HEK293 (cell line): Measurements from ENCODE around the gene SUPT5H.

Experiments
- BCL6B ChIP-seq: fragments of 450-650 bp; formaldehyde crosslinking; IDR thresholded peaks from 2 replicates; pipeline ENCODE4 v1.5.1; 2017; ENCODE audit warnings: missing biosample characterization, missing genetic modification characterization
- ELK4 ChIP-seq: IDR thresholded peaks from 2 replicates; pipeline ENCODE4 v1.6.1; 2011; ENCODE audit warnings: mild to moderate bottlenecking, low read depth, low read length, borderline replicate concordance
- GLIS2 ChIP-seq: fragments of 450-650 bp; formaldehyde crosslinking; IDR thresholded peaks from 2 replicates; pipeline ENCODE4 v1.5.1; 2016; ENCODE audit warnings: missing biosample characterization, missing genetic modification characterization
- KLF17 ChIP-seq: fragments of 450-650 bp; formaldehyde crosslinking; IDR thresholded peaks from 2 replicates; pipeline ENCODE4 v1.5.1; 2016; ENCODE audit warnings: missing biosample characterization, missing genetic modification characterization
- MEIS1 ChIP-seq: sonication (generic); formaldehyde crosslinking; IDR thresholded peaks from 2 replicates; pipeline ENCODE4 v1.8.1; 2022; ENCODE audit warnings: missing genetic modification reagents, mild to moderate bottlenecking, borderline replicate concordance
- MYNN ChIP-seq: fragments of 450-650 bp; formaldehyde crosslinking; IDR thresholded peaks from 2 replicates; pipeline ENCODE4 v1.5.1; 2016; ENCODE audit warnings: missing biosample characterization, missing genetic modification characterization, borderline replicate concordance
- PRDM6 ChIP-seq: fragments of 450-650 bp; formaldehyde crosslinking; IDR thresholded peaks from 2 replicates; pipeline ENCODE4 v1.5.1; 2017; ENCODE audit warnings: missing biosample characterization, missing genetic modification characterization
- SP2 ChIP-seq: fragments of 450-650 bp; formaldehyde crosslinking; IDR thresholded peaks from 2 replicates; pipeline ENCODE4 v1.5.1; 2016; ENCODE audit warnings: missing biosample characterization, missing genetic modification characterization
- YY2 ChIP-seq: fragments of 450-650 bp; formaldehyde crosslinking; IDR thresholded peaks from 2 replicates; pipeline ENCODE4 v1.5.1; 2016; ENCODE audit warnings: missing biosample characterization, missing genetic modification characterization
- ZBTB6 ChIP-seq: fragments of 450-650 bp; formaldehyde crosslinking; IDR thresholded peaks from 2 replicates; pipeline ENCODE4 v1.5.1; 2017; ENCODE audit warnings: missing biosample characterization, missing genetic modification characterization
- ZBTB8A ChIP-seq: fragments of 450-650 bp; formaldehyde crosslinking; IDR thresholded peaks from 2 replicates; pipeline ENCODE4 v1.5.1; 2016; ENCODE audit warnings: missing biosample characterization, missing genetic modification characterization
- ZFP41 ChIP-seq: fragments of 450-650 bp; formaldehyde crosslinking; IDR thresholded peaks from 2 replicates; pipeline ENCODE4 v1.5.1; 2016; ENCODE audit warnings: missing biosample characterization, missing genetic modification characterization, borderline replicate concordance
- ZNF133 ChIP-seq: fragments of 450-650 bp; formaldehyde crosslinking; IDR thresholded peaks from 2 replicates; pipeline ENCODE4 v1.5.1; 2016; ENCODE audit warnings: missing biosample characterization, missing genetic modification characterization
- ZNF148 ChIP-seq: fragments of 450-650 bp; formaldehyde crosslinking; IDR thresholded peaks from 2 replicates; pipeline ENCODE4 v1.5.0; 2017; ENCODE audit warnings: missing biosample characterization, missing genetic modification characterization, borderline replicate concordance
- ZNF202 ChIP-seq: fragments of 450-650 bp; formaldehyde crosslinking; IDR thresholded peaks from 2 replicates; pipeline ENCODE4 v1.5.1; 2016; ENCODE audit warnings: missing biosample characterization, missing genetic modification characterization, borderline replicate concordance
- ZNF214 ChIP-seq: fragments of 450-650 bp; formaldehyde crosslinking; IDR thresholded peaks from 2 replicates; pipeline ENCODE4 v1.5.1; 2017; ENCODE audit warnings: missing biosample characterization, mild to moderate bottlenecking, missing genetic modification characterization, borderline replicate concordance
- ZNF23 ChIP-seq: fragments of 450-650 bp; formaldehyde crosslinking; IDR thresholded peaks from 2 replicates; pipeline ENCODE4 v1.5.1; 2016; ENCODE audit warnings: missing biosample characterization, missing genetic modification characterization, borderline replicate concordance
- ZNF266 ChIP-seq: fragments of 450-650 bp; formaldehyde crosslinking; IDR thresholded peaks from 2 replicates; pipeline ENCODE4 v1.5.1; 2016; ENCODE audit warnings: missing biosample characterization, missing genetic modification characterization, low read depth
- ZNF366 ChIP-seq: fragments of 450-650 bp; formaldehyde crosslinking; conservative IDR thresholded peaks from 2 replicates; pipeline ENCODE4 v1.5.1; 2016; ENCODE audit warnings: missing biosample characterization, missing genetic modification characterization
- ZNF560 ChIP-seq: fragments of 450-650 bp; formaldehyde crosslinking; IDR thresholded peaks from 2 replicates; pipeline ENCODE4 v1.5.1; 2017; ENCODE audit warnings: missing biosample characterization, missing genetic modification characterization, borderline replicate concordance
- ZNF571 ChIP-seq: fragments of 450-650 bp; formaldehyde crosslinking; IDR thresholded peaks from 2 replicates; pipeline ENCODE4 v1.5.0; 2017; ENCODE audit warnings: missing biosample characterization, missing genetic modification characterization
- ZNF610 ChIP-seq: fragments of 450-650 bp; formaldehyde crosslinking; IDR thresholded peaks from 2 replicates; pipeline ENCODE4 v1.5.1; 2016; ENCODE audit warnings: missing biosample characterization, missing genetic modification characterization, borderline replicate concordance
- ZNF626 ChIP-seq: fragments of 450-650 bp; sonication (Bioruptor Pico); formaldehyde crosslinking; IDR thresholded peaks from 2 replicates; pipeline ENCODE4 v1.5.1; 2018; ENCODE audit warnings: missing biosample characterization, missing genetic modification characterization, inconsistent platforms
- ZNF639 ChIP-seq: fragments of 450-650 bp; formaldehyde crosslinking; IDR thresholded peaks from 2 replicates; pipeline ENCODE4 v1.5.1; 2016; ENCODE audit warnings: missing biosample characterization, missing genetic modification characterization
- ZNF664 ChIP-seq: fragments of 450-650 bp; formaldehyde crosslinking; IDR thresholded peaks from 2 replicates; pipeline ENCODE4 v1.5.1; 2016; ENCODE audit warnings: missing biosample characterization, missing genetic modification characterization
- ZNF670 ChIP-seq: fragments of 450-650 bp; formaldehyde crosslinking; IDR thresholded peaks from 2 replicates; pipeline ENCODE4 v1.5.1; 2016; ENCODE audit warnings: missing biosample characterization, missing genetic modification characterization, low read depth
- ZNF701 ChIP-seq: fragments of 450-650 bp; formaldehyde crosslinking; IDR thresholded peaks from 2 replicates; pipeline ENCODE4 v1.5.1; 2016; ENCODE audit warnings: missing biosample characterization, missing genetic modification characterization
- ZNF707 ChIP-seq: fragments of 450-650 bp; formaldehyde crosslinking; IDR thresholded peaks from 2 replicates; pipeline ENCODE4 v1.5.1; 2016; ENCODE audit warnings: missing biosample characterization, missing genetic modification characterization
- ZNF792 ChIP-seq: fragments of 450-650 bp; formaldehyde crosslinking; IDR thresholded peaks from 2 replicates; pipeline ENCODE4 v1.5.1; 2016; ENCODE audit warnings: missing biosample characterization, missing genetic modification characterization

The SUPT5H gene

GRCh38 chr19:39506944-39507714 lies 61.7 kb downstream of the SUPT5H start (continued):
- TF ChIP-seq MYNN (tag by site-specific recombination) (no peak), ZNF571 (tag by site-specific recombination) (no peak), GLIS2 (tag by site-specific recombination) (peak; percentile 86), ZNF214 (tag by site-specific recombination) (no peak), ZNF610 (tag by site-specific recombination) (no peak), ZBTB6 (tag by site-specific recombination) (peak; percentile 57), ZNF366 (no peak), ZNF560 (tag by site-specific recombination) (peak; percentile 80; the same call in 1 of the 2 replicates), ZNF707 (tag by site-specific recombination) (no peak), ZBTB8A (tag by site-specific recombination) (peak; percentile 18), MEIS1 (CRISPR knock-in tag) (peak; percentile 43; the same call in 1 of the 2 replicates), ZNF202 (tag by site-specific recombination) (no peak), ZNF792 (no peak), PRDM6 (tag by site-specific recombination) (no peak), ELK4 (no peak), ZNF639 (tag by site-specific recombination) (no peak), ZNF266 (no peak), YY2 (tag by site-specific recombination) (no peak), ZNF664 (tag by site-specific recombination) (no peak), BCL6B (tag by site-specific recombination) (no peak), ZNF133 (tag by site-specific recombination) (no peak), ZFP41 (no peak), ZNF701 (no peak), ZNF23 (tag by site-specific recombination) (no peak), KLF17 (tag by site-specific recombination) (peak; percentile 63), ZNF670 (tag by site-specific recombination) (no peak), ZNF148 (tag by site-specific recombination) (no peak), SP2 (tag by site-specific recombination) (peak; percentile 33; the same call in 1 of the 2 replicates), ZNF626 (tag by site-specific recombination) (no peak; the same call in 1 of the 2 replicates)
